ENCODE results near the gene CD96.
"Not testable (repeated sequence)": the region's sequence is repeated elsewhere in the genome, so short reads cannot be mapped to it uniquely, and the experiment has no call there.

The CD96 gene

GRCh38 chr3:111617406-111617805 is 75.4 kb downstream of the CD96 start:
- H3K4me3 ChIP-seq (ENCODE audit: low read depth, low read length) = no peak overlapping the region
- no peak for DNase-seq (ENCODE audit: low read depth, low spot score)
- ChIA-PET CTCF (interaction anchor here (1.0 to 3.8 kb wide), 4 partner anchors 10 to 40 kb away, joined by 3 to 20 read pairs (median 12); no protein-coding TSS in a partner anchor), POLR2A (no interaction called here)
- no peak for TF ChIP-seq CTCF (IDR thresholded peaks at IDR 0.05; ENCODE audit: insufficient read depth, low read length, missing control alignments)

- CTCF ChIA-PET = interaction anchor here (0.8 to 3.8 kb wide), 5 partner anchors 9 to 40 kb away, joined by 3 to 20 read pairs (median 4); no protein-coding TSS in a partner anchor
- POLR2A ChIA-PET = no interaction called here
- TF ChIP-seq CTCF (IDR thresholded peaks at IDR 0.05; ENCODE audit: insufficient read depth, low read length, missing control alignments) = no peak
- H3K4me3 ChIP-seq (ENCODE audit: low read depth, low read length) = no peak overlapping the region
- no peak for DNase-seq (ENCODE audit: low read depth, low spot score)
Measured at GRCh38 chr3:111617912-111618601, 76.1 kb downstream of the CD96 start.

GRCh38 chr3:111618945-111619344 is 76.9 kb downstream of the CD96 start:
- ChIA-PET POLR2A (interaction anchor here (0.6 kb wide), 1 partner anchor 28 kb away, joined by 4 read pairs; no protein-coding TSS in a partner anchor), CTCF (interaction anchor here (0.8 to 3.8 kb wide), 4 partner anchors 8 to 41 kb away, joined by 3 to 20 read pairs (median 13); no protein-coding TSS in a partner anchor)
- TF ChIP-seq CTCF (IDR thresholded peaks at IDR 0.05; ENCODE audit: insufficient read depth, low read length, missing control alignments) = no peak
- DNase-seq (ENCODE audit: low read depth, low spot score) = no peak
- no peak overlapping the region for H3K4me3 ChIP-seq (ENCODE audit: low read depth, low read length)

- CTCF ChIA-PET = interaction anchor here (0.7 to 2.9 kb wide), 3 partner anchors 9 to 96 kb away, joined by 3 to 19 read pairs (median 7); no protein-coding TSS in a partner anchor
- DNase-seq (ENCODE audit: low read depth, low spot score) = no peak
- H3K4me3 ChIP-seq (ENCODE audit: low read depth, low read length) = no peak overlapping the region
- no peak for TF ChIP-seq CTCF (IDR thresholded peaks at IDR 0.05; ENCODE audit: insufficient read depth, low read length, missing control alignments)
- POLR2A ChIA-PET = no interaction called here
Measured at GRCh38 chr3:111619833-111620232, 77.8 kb downstream of the CD96 start.

GRCh38 chr3:111621535-111621934 is 79.5 kb downstream of the CD96 start:
- no peak for TF ChIP-seq CTCF (IDR thresholded peaks at IDR 0.05; ENCODE audit: insufficient read depth, low read length, missing control alignments)
- no peak for DNase-seq (ENCODE audit: low read depth, low spot score)
- CTCF ChIA-PET = no interaction called here

GRCh38 chr3:111627092-111627491 is 85.1 kb downstream of the CD96 start:
- ChIA-PET POLR2A (no interaction called here), CTCF (interaction anchor here (4.1 kb wide), 1 partner anchor 9 kb away, joined by 20 read pairs; no protein-coding TSS in a partner anchor)
- no peak for TF ChIP-seq CTCF (IDR thresholded peaks at IDR 0.05; ENCODE audit: insufficient read depth, low read length, missing control alignments)

More at GRCh38 chr3:111621535-111621934, 79.5 kb downstream of the CD96 start:
- H3K4me3 ChIP-seq (ENCODE audit: low read depth, low read length) = no peak overlapping the region
- POLR2A ChIA-PET = no interaction called here

GRCh38 chr3:111629018-111629417 is 87.0 kb downstream of the CD96 start:
- POLR2A ChIA-PET; DNase-seq (ENCODE audit: low read depth, low spot score); H3K4me3 ChIP-seq (ENCODE audit: low read depth, low read length): not testable (repeated sequence)
- CTCF ChIA-PET = interaction anchor here (4.1 kb wide), 1 partner anchor 11 kb away, joined by 20 read pairs; no protein-coding TSS in a partner anchor

More at GRCh38 chr3:111627092-111627491, 85.1 kb downstream of the CD96 start:
- H3K4me3 ChIP-seq (ENCODE audit: low read depth, low read length) = no peak overlapping the region
- no peak for DNase-seq (ENCODE audit: low read depth, low spot score)

- CTCF ChIA-PET = interaction anchor here (1.0 kb wide), 1 partner anchor 12 kb away, joined by 3 read pairs; no protein-coding TSS in a partner anchor
- H3K4me3 ChIP-seq (ENCODE audit: low read depth, low read length); DNase-seq (ENCODE audit: low read depth, low spot score); POLR2A ChIA-PET: not testable (repeated sequence)
Measured at GRCh38 chr3:111630638-111631037, 88.6 kb downstream of the CD96 start.
